Ishikawa (cell line): Measurements from ENCODE around the gene CDHR3.

Experiments used
- CEBPB ChIP-seq: IDR thresholded peaks from 2 replicates; pipeline ENCODE4 v1.6.1; 2012
- EP300 ChIP-seq: IDR thresholded peaks from 2 replicates; pipeline ENCODE4 v1.6.1; 2012; ENCODE audit warnings: borderline replicate concordance
- MAX ChIP-seq: IDR thresholded peaks from 2 replicates; pipeline ENCODE4 v1.6.1; 2012
- REST ChIP-seq: IDR thresholded peaks from 2 replicates; pipeline ENCODE4 v1.6.1; 2012; ENCODE audit warnings: low read depth, mild to moderate bottlenecking
- TAF1 ChIP-seq: IDR thresholded peaks from 2 replicates; pipeline ENCODE4 v1.6.1; 2012; ENCODE audit warnings: low read depth, mild to moderate bottlenecking
- TCF12 ChIP-seq: IDR thresholded peaks from 2 replicates; pipeline ENCODE4 v1.6.1; 2012; ENCODE audit warnings: low read depth
- ZBTB7A ChIP-seq: IDR thresholded peaks from 2 replicates; pipeline ENCODE4 v1.6.1; 2012; ENCODE audit warnings: low read depth

- TF ChIP-seq TAF1: no peak
- no peak for TF ChIP-seq REST
- TF ChIP-seq MAX: no peak
- TF ChIP-seq CEBPB: no peak
- TF ChIP-seq EP300: no peak
- TF ChIP-seq TCF12: no peak
- no peak for TF ChIP-seq ZBTB7A
Observed at GRCh38 chr7:106015381-106016218, 52.5 kb downstream of the CDHR3 start.
